CD14-positive monocyte (primary cell): ENCODE measurements around the gene CTTNBP2. TPM values are rescaled to one million over a fixed set of nuclear protein-coding genes. Genes with fewer than 3 reads are reported as not detected.

Source experiments
- DNase-seq, 3 donors: peaks; one replicate each; pipeline ENCODE4 v3.0.0-alpha.2; 2011 to 2022
- H2AFZ ChIP-seq: 2 replicates; pipeline ENCODE4 v1.6.0; 2012; ENCODE audit warnings: mild to moderate bottlenecking, low read depth, low read length, inconsistent platforms; ENCODE audit not compliant: insufficient read depth, poor library complexity, severe bottlenecking
- H3K27ac ChIP-seq, 2 donors: 1 replicate in 1 of 2; 2 replicates in 1 of 2; pipeline ENCODE4 v1.5.1; 2012 to 2013; ENCODE audit warnings: low read length in 2 of 2, control low read depth in 1 of 2, inconsistent platforms in 1 of 2, low read depth in 1 of 2, mild to moderate bottlenecking in 1 of 2
- H3K27me3 ChIP-seq, 2 donors: one replicate each; pipeline versions ENCODE4 v1.6.0 to v1.6.1; 2011 to 2013; ENCODE audit warnings: low read length in 2 of 2; ENCODE audit not compliant: control insufficient read depth in 2 of 2, insufficient read depth in 2 of 2
- H3K36me3 ChIP-seq, 2 donors: replicated peaks in 1 of 2; 1 replicate in 1 of 2; 2 replicates in 1 of 2; pipeline versions ENCODE4 v1.5.1 to v1.6.1; 2012 to 2013; ENCODE audit warnings: low read length in 2 of 2, control low read depth in 1 of 2, inconsistent platforms in 1 of 2, mild to moderate bottlenecking in 1 of 2; ENCODE audit not compliant: insufficient read depth in 2 of 2, control insufficient read depth in 1 of 2
- H3K4me1 ChIP-seq, 2 donors: 1 replicate in 1 of 2; 2 replicates in 1 of 2; pipeline versions ENCODE4 v1.5.1 to v1.6.1; 2012 to 2013; ENCODE audit warnings: low read length in 2 of 2, control low read depth in 1 of 2, inconsistent platforms in 1 of 2, mild to moderate bottlenecking in 1 of 2, moderate library complexity in 1 of 2; ENCODE audit not compliant: insufficient read depth in 2 of 2, control insufficient read depth in 1 of 2
- H3K4me2 ChIP-seq: replicated peaks from 2 replicates; pipeline ENCODE3; 2012; ENCODE audit warnings: low read length, moderate library complexity, mild to moderate bottlenecking; ENCODE audit not compliant: poor library complexity, severe bottlenecking; ENCODE audit errors: extremely low read depth
- H3K4me3 ChIP-seq, 3 experiments: fragments of 200-600 bp in 1 of 3; sonication (generic) in 1 of 3; replicated peaks in 1 of 3; 1 replicate in 2 of 3; 2 replicates in 1 of 3; pipeline ENCODE4 v1.5.1; 2011 to 2013; ENCODE audit warnings: low read length in 3 of 3, mild to moderate bottlenecking in 3 of 3, control low read depth in 2 of 3, low read depth in 2 of 3, inconsistent platforms in 1 of 3, moderate library complexity in 1 of 3
- H3K79me2 ChIP-seq: 2 replicates; pipeline ENCODE4 v1.6.0; 2012; ENCODE audit warnings: mild to moderate bottlenecking, control low read depth, inconsistent platforms, low read length, moderate library complexity; ENCODE audit not compliant: insufficient read depth
- H3K9ac ChIP-seq: 2 replicates; pipeline ENCODE4 v1.6.0; 2017; ENCODE audit warnings: low read length, mild to moderate bottlenecking; ENCODE audit not compliant: insufficient read depth, poor library complexity, severe bottlenecking
- H3K9me3 ChIP-seq, 2 donors: replicated peaks in 1 of 2; 1 replicate in 1 of 2; 2 replicates in 1 of 2; pipeline versions ENCODE4 v1.5.1 to v1.6.1; 2012 to 2013; ENCODE audit warnings: low read length in 2 of 2, control low read depth in 1 of 2; ENCODE audit not compliant: control insufficient read depth in 1 of 2, insufficient read depth in 1 of 2
- H4K20me1 ChIP-seq: 2 replicates; pipeline ENCODE4 v1.6.0; 2012; ENCODE audit warnings: mild to moderate bottlenecking, low read length, control low read depth, moderate library complexity; ENCODE audit not compliant: insufficient read depth
- H3K27ac Mint-ChIP-seq, 7 donors: one replicate each; pipeline ENCODE4 v1.8.0; 2020; ENCODE audit warnings: mild to moderate bottlenecking in 7 of 7, mixed read lengths in 7 of 7, moderate library complexity in 6 of 7, inconsistent platforms in 2 of 7
- H3K27me3 Mint-ChIP-seq, 3 donors: one replicate each; pipeline ENCODE4 v1.8.0; 2021 to 2022; ENCODE audit warnings: low read depth in 3 of 3, mild to moderate bottlenecking in 3 of 3, mixed read lengths in 3 of 3, moderate library complexity in 3 of 3, inconsistent platforms in 1 of 3
- H3K36me3 Mint-ChIP-seq, 2 donors: one replicate each; pipeline ENCODE4 v1.8.0; 2020; ENCODE audit warnings: mixed read lengths in 2 of 2, inconsistent platforms in 1 of 2, mild to moderate bottlenecking in 1 of 2
- H3K4me1 Mint-ChIP-seq: one replicate; pipeline ENCODE4 v1.8.0; 2020; ENCODE audit warnings: mild to moderate bottlenecking, mixed read lengths
- H3K4me3 Mint-ChIP-seq, 2 donors: one replicate each; pipeline ENCODE4 v1.8.0; 2020; ENCODE audit warnings: mild to moderate bottlenecking in 2 of 2, mixed read lengths in 2 of 2, moderate library complexity in 1 of 2
- H3K9me3 Mint-ChIP-seq, 7 donors: one replicate each; pipeline ENCODE4 v1.8.0; 2020 to 2022; ENCODE audit warnings: mixed read lengths in 7 of 7, mild to moderate bottlenecking in 6 of 7, moderate library complexity in 6 of 7, inconsistent platforms in 2 of 7
- CTCF ChIP-seq: fragments of 200-600 bp; IDR thresholded peaks from one replicate; pipeline ENCODE4 v1.8.0; 2022; ENCODE audit warnings: antibody characterized with exemption, mild to moderate bottlenecking
- WGBS: methylation state at CpG from one replicate; pipeline ENCODE4 v1.1.5; 2013; ENCODE audit warnings: missing lambda C conversion rate; ENCODE audit not compliant: insufficient coverage; 5-methylcytosine and 5-hydroxymethylcytosine counted together
- intact Hi-C, 2 donors: fragments of 100-400 bp; cut with micrococcal nuclease; formaldehyde crosslinking; loops; one replicate each; pipeline versions ENCODE4 v1.15.0 to v1.15.1; 2023
- polyA plus RNA-seq, 3 donors: library from polyadenylated mRNA; depleted of rRNA in 1 of 3; unstranded in 2 of 3; stranded (reverse) in 1 of 3; fragments of 300-500 nt in 2 of 3; fragments of >200 nt in 1 of 3; fragmentation: Illumina TruSeq in 2 of 3; gene quantifications; 1 replicate in 2 of 3; 2 replicates in 1 of 3; pipeline ENCODE4 v1.2.3, GENCODE V29; 2012 to 2021

The CTTNBP2 gene
- polyA plus RNA-seq, 3 donors, result 0.38 to 1.4 TPM; not detected in 1

- Histone ChIP-seq H3K79me2 (no peaks in the 10 kb centered on the region), H3K36me3 (no peaks in the 10 kb centered on the region), H3K4me1 (no peaks in the 10 kb centered on the region), H3K27me3 (no peaks in the 10 kb centered on the region), H3K4me3 (no peak overlapping the region), H3K27ac (no peak overlapping the region), H2AFZ (no peak overlapping the region), H4K20me1 (no peaks in the 10 kb centered on the region), H3K4me2 (no peak overlapping the region), H3K9me3 (no peaks in the 10 kb centered on the region), H3K9ac (no peak overlapping the region)
- Mint-ChIP-seq H3K4me1 (no peaks in the 10 kb centered on the region), H3K27ac (no peak overlapping the region), H3K4me3 (no peak overlapping the region), H3K27me3 (peaks cover 0 to 2% (median 1%) of the 10 kb centered on the region in 3 donors), H3K9me3 (peaks cover 0 to 1% (median 0%) of the 10 kb centered on the region in 7 donors), H3K36me3 (no peaks in the 10 kb centered on the region)
- intact Hi-C loops, result no loop called here
- 100% methylated on average over 2 of the region's 3 CpGs for WGBS
- no peak for TF ChIP-seq CTCF
- no peak for DNase-seq
Observed at GRCh38 chr7:117664047-117664446, 209.2 kb downstream of the CTTNBP2 start.

GRCh38 chr7:117661328-117661727, 211.9 kb downstream of the CTTNBP2 start:
- H3K27ac ChIP-seq, result no peak overlapping the region
- intact Hi-C loops, result no loop called here
- H3K27me3 Mint-ChIP-seq, result no peaks in the 10 kb centered on the region
- H3K4me1 ChIP-seq, result no peaks in the 10 kb centered on the region
- no peak overlapping the region for H3K9ac ChIP-seq
- H3K9me3 ChIP-seq, result no peaks in the 10 kb centered on the region
- TF ChIP-seq CTCF, result no peak
- no peak for DNase-seq
- no CpG with 5 or more reads among the region's 2 CpGs for WGBS
- H3K27ac Mint-ChIP-seq, result no peak overlapping the region
- no peaks in the 10 kb centered on the region for H3K36me3 ChIP-seq
- no peaks in the 10 kb centered on the region for H3K27me3 ChIP-seq
- H2AFZ ChIP-seq, result no peak overlapping the region
- H3K4me1 Mint-ChIP-seq, result no peaks in the 10 kb centered on the region
- H3K4me3 ChIP-seq, result no peak overlapping the region
- no peak overlapping the region for H3K4me3 Mint-ChIP-seq
- H3K9me3 Mint-ChIP-seq, result peaks cover 0 to 3% (median 0%) of the 10 kb centered on the region in 7 donors
- H3K36me3 Mint-ChIP-seq, result no peaks in the 10 kb centered on the region
- no peak overlapping the region for H3K4me2 ChIP-seq
- H3K79me2 ChIP-seq, result no peaks in the 10 kb centered on the region
- H4K20me1 ChIP-seq, result no peaks in the 10 kb centered on the region
